ENCODE results near the gene C16orf95. TPM values are rescaled to one million over a fixed set of nuclear protein-coding genes. Genes with fewer than 3 reads are reported as not detected.

Gene C16orf95
- total and polyA plus RNA-seq, 2 of the 4 experiments (the other 2 are of a cell fraction): 2.0 to 4.7 TPM

GRCh38 chr16:87259431-87259830 lies 57.8 kb downstream of the C16orf95 start:
- CTCF ChIA-PET: interaction anchor here (0.7 kb wide), 1 partner anchor 701 kb away, joined by 3 read pairs; no protein-coding TSS in a partner anchor
- dilution Hi-C loops (cut with HindIII; ENCODE audit: low sequenced_read_pairs, unreplicated experiment): no loop called here

More at GRCh38 chr16:87259431-87259830, 57.8 kb downstream of the C16orf95 start:
- in situ Hi-C loops (cut with MboI; ENCODE audit: low sequenced_read_pairs): no loop called here
- Histone ChIP-seq H3K79me1 (ENCODE audit: low read depth in 1 of 2, low read length in 2 of 2) (no peaks in the 10 kb centered on the region), H3K9me1 (ENCODE audit: insufficient read depth, low read length) (no peaks in the 10 kb centered on the region), H3K4ac (ENCODE audit: low read depth, low read length) (no peak overlapping the region), H2AFZ (replicated peaks; ENCODE audit: low read length, poor library complexity) (no peak overlapping the region), H4K5ac (ENCODE audit: low read depth, low read length) (no peak overlapping the region), H3K4me2 (ENCODE audit: low read depth, low read length) (no peak overlapping the region), H3K18ac (ENCODE audit: low read depth, low read length) (no peak overlapping the region), H3K27me3 (ENCODE audit: control insufficient read depth, insufficient read depth, low read length) (peaks cover 10% of the 10 kb centered on the region), H2BK5ac (ENCODE audit: low read depth, low read length, poor library complexity, severe bottlenecking) (no peak overlapping the region), H3K4me1 (ENCODE audit: control insufficient read depth, insufficient read depth, low read length) (no peaks in the 10 kb centered on the region), H2AK5ac (ENCODE audit: low read depth, low read length) (no peak overlapping the region), H3K23ac (ENCODE audit: low read depth, low read length) (no peak overlapping the region), H2BK15ac (ENCODE audit: low read depth, low read length) (no peak overlapping the region), H4K8ac (ENCODE audit: low read depth in 2 of 2, low read length in 2 of 2) (no peak overlapping the region), H4K91ac (ENCODE audit: insufficient read depth, low read depth, low read length) (no peak overlapping the region), H4K20me1 (ENCODE audit: insufficient read depth, low read length) (no peaks in the 10 kb centered on the region), H3K14ac (replicated peaks; ENCODE audit: low read depth, low read length) (no peak overlapping the region), H2BK120ac (ENCODE audit: low read depth, low read length) (no peak overlapping the region), H2BK20ac (ENCODE audit: low read depth, low read length) (no peak overlapping the region), H2AK9ac (replicated peaks; ENCODE audit: low read depth, low read length, poor library complexity) (no peak overlapping the region), H3K9ac (ENCODE audit: low read depth, low read length) (no peak overlapping the region), H3K9me3 (ENCODE audit: control insufficient read depth, insufficient read depth, low read length) (peaks cover 12% of the 10 kb centered on the region), H3K4me3 (ENCODE audit: insufficient read depth, low read depth, low read length) (no peak overlapping the region), H3K27ac (ENCODE audit: insufficient read depth, low read length) (no peak overlapping the region), H3K56ac (ENCODE audit: extremely low read depth, insufficient read depth, low read length) (no peak overlapping the region), H3K36me3 (ENCODE audit: control insufficient read depth, insufficient read depth, low read length) (no peaks in the 10 kb centered on the region)
- TF ChIP-seq MAFK (IDR thresholded peaks at IDR 0.05; ENCODE audit: low read depth, low read length) (no peak), MXI1 (IDR thresholded peaks at IDR 0.05; ENCODE audit: borderline replicate concordance, low read depth, low read length) (no peak), FOS (IDR thresholded peaks at IDR 0.05; ENCODE audit: low read depth, low read length) (no peak), RAD21 (IDR thresholded peaks at IDR 0.05; ENCODE audit: low read length) (no peak), BHLHE40 (IDR thresholded peaks at IDR 0.05; ENCODE audit: low read depth, low read length) (no peak), NFE2L2 (IDR thresholded peaks at IDR 0.05; ENCODE audit: low read depth, low read length) (no peak), RFX5 (IDR thresholded peaks at IDR 0.05; ENCODE audit: low read depth, low read length) (no peak), ELK1 (IDR thresholded peaks at IDR 0.05; ENCODE audit: borderline replicate concordance, low read depth, low read length) (no peak), CHD1 (IDR thresholded peaks at IDR 0.05; ENCODE audit: low read depth, low read length) (no peak), POLR2A (IDR thresholded peaks at IDR 0.05; ENCODE audit: low read depth, low read length) (no peak), CTCF (conservative IDR thresholded peaks at IDR 0.05; ENCODE audit: low read depth, low read length) (no peak), RCOR1 (IDR thresholded peaks at IDR 0.05; ENCODE audit: insufficient replicate concordance, low read length) (no peak), CEBPB (IDR thresholded peaks at IDR 0.05; ENCODE audit: low read depth, low read length) (no peak), SMC3 (IDR thresholded peaks at IDR 0.05; ENCODE audit: low read depth, low read length) (no peak), MAZ (IDR thresholded peaks at IDR 0.05; ENCODE audit: borderline replicate concordance, low read depth, low read length) (no peak), USF2 (IDR thresholded peaks at IDR 0.05; ENCODE audit: low read depth, low read length) (no peak)
- 93% methylated on average over 3 of the region's 6 CpGs; no CpG with 5 or more reads in 1 of the 2 experiments for WGBS, 2 experiments (ENCODE audit: extremely low coverage in 2 of 2, insufficient read length in 1 of 2)
- DNase-seq (no peak), ATAC-seq (ENCODE audit: low read depth) (no peak)
- BruUV-seq (replicated peaks): no TSS peak
- intact Hi-C loops (cut with micrococcal nuclease): no loop called here
- POLR2A ChIA-PET (ENCODE audit: unreplicated experiment): no interaction called here

All from IMR-90 (cell line).